ENCODE data around the gene STBD1.
"Not testable (repeated sequence)": the region's sequence is repeated elsewhere in the genome, so short reads cannot be mapped to it uniquely, and the experiment has no call there.

The STBD1 gene

GRCh38 chr4:76326515-76326914, 20.0 kb downstream of the STBD1 start:
- no peak for DNase-seq

DNA sequence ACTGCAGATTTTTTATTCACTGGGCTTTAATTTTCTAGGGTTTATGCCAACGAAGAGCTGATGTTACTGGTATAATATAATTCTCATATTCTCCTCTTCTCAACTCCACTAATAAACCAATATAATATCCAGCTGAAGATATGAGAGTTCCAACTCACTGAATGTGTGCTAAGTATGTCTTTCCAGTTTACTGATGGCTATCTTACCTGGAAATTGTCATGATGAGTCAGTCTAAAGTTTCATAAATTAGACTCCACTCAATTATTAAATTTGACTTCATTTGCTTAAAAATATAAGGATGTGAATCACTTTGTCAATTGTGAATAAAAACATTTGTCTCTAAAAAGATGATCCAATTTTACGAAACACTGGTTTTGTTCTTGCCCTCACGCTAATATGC, 28.4 kb downstream of the STBD1 start:
- no peak for DNase-seq

DNA sequence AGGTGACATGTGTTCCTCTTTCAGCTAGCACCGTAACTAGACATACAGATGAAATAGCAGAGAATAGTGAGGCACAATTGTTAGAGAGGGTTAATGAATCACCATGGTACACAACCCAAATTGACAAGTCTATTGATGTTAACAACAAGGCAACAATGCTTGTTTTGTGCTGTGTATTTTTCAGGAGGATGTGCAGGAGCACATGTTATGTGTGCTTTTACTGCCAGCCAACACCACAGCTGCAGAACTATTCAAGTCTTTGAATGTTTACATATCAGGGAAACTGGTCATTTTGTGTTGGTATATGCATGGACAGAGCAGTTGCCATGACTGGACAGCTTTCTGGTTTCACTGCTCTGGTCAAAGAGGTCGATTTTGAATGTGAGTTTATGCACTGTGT, 32.8 kb downstream of the STBD1 start:
- DNase-seq: no peak

GRCh38 chr4:76341063-76341462, 34.5 kb downstream of the STBD1 start:
- DNase-seq: no peak

DNA sequence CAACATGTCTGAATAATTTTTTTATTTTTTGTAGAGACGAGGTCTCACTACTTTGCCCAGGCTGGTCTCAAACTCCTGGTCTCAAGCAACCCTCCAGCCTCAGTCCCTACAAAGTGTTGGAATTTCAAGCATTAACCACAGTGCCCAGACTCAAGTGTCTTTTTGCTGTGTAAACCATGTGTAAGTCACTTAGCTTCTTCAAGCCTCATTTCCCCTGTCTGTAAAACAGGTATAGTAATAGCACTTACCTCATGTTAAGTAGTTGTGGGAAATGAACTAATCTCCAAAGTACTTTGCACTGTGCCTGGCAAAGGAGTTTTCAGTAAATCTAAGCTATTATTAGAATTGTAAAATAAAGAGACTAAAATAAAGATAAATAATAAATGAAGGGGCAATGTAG, 35.7 kb downstream of the STBD1 start:
- no peak for DNase-seq

DNA sequence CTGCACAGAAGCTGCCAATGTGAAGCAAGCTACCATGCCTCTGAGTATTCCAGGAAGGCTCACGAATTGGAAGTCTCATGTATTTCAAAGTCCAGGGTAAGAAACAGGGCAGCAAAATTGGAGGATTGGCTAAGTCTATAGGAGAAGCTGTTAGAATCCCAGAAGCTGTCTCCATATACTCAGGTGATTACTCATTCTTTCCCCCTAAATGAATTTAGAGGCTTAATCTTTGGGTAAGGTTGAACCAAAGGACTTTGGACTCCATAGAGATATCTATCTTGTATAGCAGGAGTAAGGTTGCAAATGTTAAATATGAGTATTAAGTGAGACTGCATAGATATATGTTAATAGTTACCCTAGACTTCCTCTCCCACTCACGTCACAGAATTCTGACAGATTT, 36.3 kb downstream of the STBD1 start:
- no peak for DNase-seq

DNA sequence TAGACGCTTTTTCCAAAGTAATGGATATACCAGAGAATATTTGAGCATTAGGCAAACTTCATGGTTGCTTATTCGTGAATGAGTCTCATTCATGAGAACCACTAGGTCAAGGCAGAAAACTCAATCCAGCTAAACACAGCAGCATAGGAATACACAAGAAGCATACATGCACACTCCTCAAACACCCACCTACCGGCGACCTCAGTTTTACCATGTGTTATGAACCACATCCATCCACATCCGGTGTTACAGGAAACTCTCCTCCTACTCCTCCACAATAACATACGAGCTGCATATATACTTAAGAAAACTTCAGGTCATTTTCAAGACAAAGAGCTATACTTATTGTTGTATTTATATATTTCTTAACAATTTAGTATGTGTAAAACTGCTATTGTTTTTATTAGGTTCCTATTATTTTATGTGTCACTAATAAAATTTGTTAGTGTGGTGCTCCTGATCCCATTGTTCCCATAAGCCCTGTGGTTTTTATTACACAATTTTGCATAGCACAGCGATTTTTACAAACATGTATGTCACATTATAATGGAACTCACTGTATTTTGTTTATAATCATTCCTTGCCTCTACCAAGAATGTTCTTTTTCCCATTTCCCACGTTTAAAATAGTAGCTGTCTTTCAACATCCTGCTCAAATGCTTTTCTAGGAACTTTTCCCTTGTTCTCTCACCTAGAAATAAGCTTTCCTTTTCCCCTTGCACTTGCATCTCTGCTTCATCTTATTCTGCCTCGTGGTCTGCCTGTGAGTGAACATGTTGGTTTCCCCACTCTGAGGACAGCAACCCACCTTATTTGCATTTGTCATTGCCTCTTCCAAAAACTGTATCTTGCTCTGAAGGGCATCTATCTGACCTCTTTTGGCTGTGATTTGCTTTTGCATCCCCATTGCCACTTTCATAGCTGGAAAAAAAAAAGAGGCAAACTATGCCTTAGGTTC, 48.3 kb downstream of the STBD1 start:
- DNase-seq: no peak

GRCh38 chr4:76357981-76358380, 51.4 kb downstream of the STBD1 start:
- DNase-seq: no peak

DNA sequence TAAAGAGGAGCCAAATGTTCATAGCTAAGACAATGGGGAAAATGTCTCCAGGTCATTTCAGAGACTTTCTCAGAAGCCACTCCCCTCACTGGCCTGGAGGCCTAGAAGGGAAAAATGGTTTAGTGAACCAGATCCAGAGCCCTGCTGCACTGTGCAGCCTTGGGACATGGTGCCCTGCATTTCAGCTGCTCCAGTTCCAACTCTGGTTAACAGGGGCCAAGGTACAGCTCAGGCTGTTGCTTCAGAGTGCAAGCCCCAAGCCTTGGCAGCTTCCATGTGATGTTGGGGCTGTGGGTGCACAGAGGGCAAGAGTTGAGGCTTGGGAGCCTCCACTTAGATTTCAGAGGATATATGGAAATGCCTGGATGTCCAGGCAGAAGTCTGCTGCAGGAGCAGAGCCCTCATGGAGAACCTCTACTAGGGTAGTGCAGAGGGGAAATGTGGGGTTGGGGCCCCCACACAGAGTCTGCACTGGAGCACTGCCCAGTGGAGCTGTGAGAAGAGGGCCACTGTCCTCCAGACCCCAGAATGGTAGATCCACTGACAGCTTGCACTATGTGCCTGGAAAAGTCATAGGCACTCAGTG, 53.4 kb downstream of the STBD1 start:
- not testable (repeated sequence) for DNase-seq

Measured in SHP77 treated with DMSO at 0.1 percent for 48 hours (cell line).